Measurements from ENCODE around the gene ULK4. TPM values are rescaled to one million over a fixed set of nuclear protein-coding genes. Genes with fewer than 3 reads are reported as not detected.

ULK4 gene
- total and polyA plus RNA-seq, 9 of the 15 experiments (the other 6 are each of a cell fraction or from before 2014, with no cell fraction given), result 3.0 to 5.9 (median 3.5) TPM

DNA sequence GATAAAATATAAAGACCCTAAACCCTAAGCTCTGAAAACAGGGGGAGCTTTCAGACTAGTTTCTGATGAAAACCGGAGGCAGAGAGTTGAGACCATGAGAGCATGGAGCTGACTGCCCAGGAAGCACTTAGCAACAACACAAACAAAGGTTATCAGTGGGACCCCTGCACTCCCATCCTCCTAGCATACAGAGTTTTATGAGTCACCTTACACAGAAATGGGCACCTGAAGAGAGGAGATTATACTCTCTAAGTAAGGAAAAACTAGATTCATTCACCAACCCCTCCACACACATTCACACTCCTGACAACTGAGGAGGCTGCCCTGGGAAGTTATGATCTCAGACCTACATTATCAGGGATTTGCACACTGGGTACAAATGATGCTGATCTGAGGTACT is 261.7 kb downstream of the ULK4 start (continued):
- TF ChIP-seq, protein P1, sequence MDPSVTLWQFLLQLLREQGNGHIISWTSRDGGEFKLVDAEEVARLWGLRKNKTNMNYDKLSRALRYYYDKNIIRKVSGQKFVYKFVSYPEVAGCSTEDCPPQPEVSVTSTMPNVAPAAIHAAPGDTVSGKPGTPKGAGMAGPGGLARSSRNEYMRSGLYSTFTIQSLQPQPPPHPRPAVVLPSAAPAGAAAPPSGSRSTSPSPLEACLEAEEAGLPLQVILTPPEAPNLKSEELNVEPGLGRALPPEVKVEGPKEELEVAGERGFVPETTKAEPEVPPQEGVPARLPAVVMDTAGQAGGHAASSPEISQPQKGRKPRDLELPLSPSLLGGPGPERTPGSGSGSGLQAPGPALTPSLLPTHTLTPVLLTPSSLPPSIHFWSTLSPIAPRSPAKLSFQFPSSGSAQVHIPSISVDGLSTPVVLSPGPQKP (CRISPR knock-in tag; IDR thresholded peaks at IDR 0.05), result no peak
- TF ChIP-seq CBX3 (IDR thresholded peaks at IDR 0.05; ENCODE audit: borderline replicate concordance in 1 of 2, low read length in 2 of 2) (no peak; a peak in 1 of 3 replicates), PTTG1 (tag; IDR thresholded peaks at IDR 0.05; ENCODE audit: low read depth) (no peak), ARID2 (IDR thresholded peaks at IDR 0.05) (no peak), KAT8 (IDR thresholded peaks at IDR 0.05; ENCODE audit: low read depth) (no peak), ZNF174 (CRISPR knock-in tag; IDR thresholded peaks at IDR 0.05) (no peak), KLF1 (tag; IDR thresholded peaks at IDR 0.05) (no peak), MEF2D (tag; conservative IDR thresholded peaks at IDR 0.05; ENCODE audit: low read depth) (no peak), RNF2 (IDR thresholded peaks at IDR 0.05) (peak; percentile 61; the same call in 1 of the 2 replicates), MEF2A (IDR thresholded peaks at IDR 0.05; ENCODE audit: control insufficient read depth, low read depth, low read length) (0 out of 2 replicates have a peak, but pooled peaks have one; percentile 38), ATF3 (IDR thresholded peaks at IDR 0.05) (peak; percentile 90), ATF3 (CRISPR knock-in tag; conservative IDR thresholded peaks at IDR 0.05) (peak; percentile 82; the same call in 1 of the 2 replicates), ZNF274 (IDR thresholded peaks at IDR 0.05; ENCODE audit: borderline replicate concordance, low read depth, low read length) (no peak), FIP1L1 (IDR thresholded peaks at IDR 0.05; ENCODE audit: low read depth, low read length, poor library complexity, severe bottlenecking) (no peak), HDAC6 (IDR thresholded peaks at IDR 0.05; ENCODE audit: low read depth, low read length) (no peak), SUPT5H (IDR thresholded peaks at IDR 0.05) (no peak), NBN (IDR thresholded peaks at IDR 0.05; ENCODE audit: low read depth) (no peak), SMARCE1 (IDR thresholded peaks at IDR 0.05) (peak; percentile 92; the same call in 1 of the 2 replicates), NR2C1 (IDR thresholded peaks at IDR 0.05) (peak; percentile 44; the same call in 1 of the 2 replicates), NR2C1 (tag; IDR thresholded peaks at IDR 0.05) (no peak), HOMEZ (CRISPR knock-in tag; IDR thresholded peaks at IDR 0.05) (no peak), KDM1A (IDR thresholded peaks at IDR 0.05) (peak; percentile 62 to 68; a peak in 2 of 4 replicates), PHB2 (IDR thresholded peaks at IDR 0.05; ENCODE audit: low read depth) (peak; percentile 68; the same call in 1 of the 2 replicates)
- TF ChIP-seq, protein P2, sequence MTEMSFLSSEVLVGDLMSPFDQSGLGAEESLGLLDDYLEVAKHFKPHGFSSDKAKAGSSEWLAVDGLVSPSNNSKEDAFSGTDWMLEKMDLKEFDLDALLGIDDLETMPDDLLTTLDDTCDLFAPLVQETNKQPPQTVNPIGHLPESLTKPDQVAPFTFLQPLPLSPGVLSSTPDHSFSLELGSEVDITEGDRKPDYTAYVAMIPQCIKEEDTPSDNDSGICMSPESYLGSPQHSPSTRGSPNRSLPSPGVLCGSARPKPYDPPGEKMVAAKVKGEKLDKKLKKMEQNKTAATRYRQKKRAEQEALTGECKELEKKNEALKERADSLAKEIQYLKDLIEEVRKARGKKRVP (CRISPR knock-in tag; IDR thresholded peaks at IDR 0.05), result no peak
- TF ChIP-seq, protein P3, sequence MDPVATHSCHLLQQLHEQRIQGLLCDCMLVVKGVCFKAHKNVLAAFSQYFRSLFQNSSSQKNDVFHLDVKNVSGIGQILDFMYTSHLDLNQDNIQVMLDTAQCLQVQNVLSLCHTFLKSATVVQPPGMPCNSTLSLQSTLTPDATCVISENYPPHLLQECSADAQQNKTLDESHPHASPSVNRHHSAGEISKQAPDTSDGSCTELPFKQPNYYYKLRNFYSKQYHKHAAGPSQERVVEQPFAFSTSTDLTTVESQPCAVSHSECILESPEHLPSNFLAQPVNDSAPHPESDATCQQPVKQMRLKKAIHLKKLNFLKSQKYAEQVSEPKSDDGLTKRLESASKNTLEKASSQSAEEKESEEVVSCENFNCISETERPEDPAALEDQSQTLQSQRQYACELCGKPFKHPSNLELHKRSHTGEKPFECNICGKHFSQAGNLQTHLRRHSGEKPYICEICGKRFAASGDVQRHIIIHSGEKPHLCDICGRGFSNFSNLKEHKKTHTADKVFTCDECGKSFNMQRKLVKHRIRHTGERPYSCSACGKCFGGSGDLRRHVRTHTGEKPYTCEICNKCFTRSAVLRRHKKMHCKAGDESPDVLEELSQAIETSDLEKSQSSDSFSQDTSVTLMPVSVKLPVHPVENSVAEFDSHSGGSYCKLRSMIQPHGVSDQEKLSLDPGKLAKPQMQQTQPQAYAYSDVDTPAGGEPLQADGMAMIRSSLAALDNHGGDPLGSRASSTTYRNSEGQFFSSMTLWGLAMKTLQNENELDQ (CRISPR knock-in tag; IDR thresholded peaks at IDR 0.05; ENCODE audit: borderline replicate concordance), result no peak

Measured in K562 (cell line).